ENCODE measurements around the gene GRK3.
"Not testable (repeated sequence)": the region's sequence is repeated elsewhere in the genome, so short reads cannot be mapped to it uniquely, and the experiment has no call there.

The GRK3 gene

GRCh38 chr22:25564320-25564978, at the start of gene GRK3:
Gene GRK3, plus strand, starts transcription at chr22:25564675. Its CDS starts 366 bp downstream, at chr22:25565041.
- DNase-seq (ENCODE audit: low spot score), result peak; percentile 41

- no peak for DNase-seq (ENCODE audit: low spot score)
Observed at GRCh38 chr22:25518000-25518663, 46.3 kb upstream of the GRK3 start.

GRCh38 chr22:25525376-25525775, 39.1 kb upstream of the GRK3 start:
- no peak for DNase-seq (ENCODE audit: low spot score)

- not testable (repeated sequence) for DNase-seq (ENCODE audit: low spot score)
Observed at GRCh38 chr22:25525804-25526584, 38.5 kb upstream of the GRK3 start.

- DNase-seq (ENCODE audit: low spot score), result not testable (repeated sequence)
Observed at GRCh38 chr22:25527016-25527415, 37.5 kb upstream of the GRK3 start.

- DNase-seq (ENCODE audit: low spot score), result not testable (repeated sequence)
Observed at GRCh38 chr22:25528068-25528467, 36.4 kb upstream of the GRK3 start.

- DNase-seq (ENCODE audit: low spot score), result not testable (repeated sequence)
Observed at GRCh38 chr22:25529059-25529458, 35.4 kb upstream of the GRK3 start.

GRCh38 chr22:25529541-25530137, 34.8 kb upstream of the GRK3 start:
- not testable (repeated sequence) for DNase-seq (ENCODE audit: low spot score)

- not testable (repeated sequence) for DNase-seq (ENCODE audit: low spot score)
Observed at GRCh38 chr22:25531677-25532076, 32.8 kb upstream of the GRK3 start.

- no peak for DNase-seq (ENCODE audit: low spot score)
Observed at GRCh38 chr22:25534724-25535123, 29.8 kb upstream of the GRK3 start.

- peak; percentile 20 for DNase-seq (ENCODE audit: low spot score)
Observed at GRCh38 chr22:25536589-25536988, 27.9 kb upstream of the GRK3 start.

- DNase-seq (ENCODE audit: low spot score), result no peak
Observed at GRCh38 chr22:25540166-25540907, 24.1 kb upstream of the GRK3 start.

- no peak for DNase-seq (ENCODE audit: low spot score)
Observed at GRCh38 chr22:25540908-25541660, 23.4 kb upstream of the GRK3 start.

GRCh38 chr22:25542191-25542590, 22.3 kb upstream of the GRK3 start:
- no peak for DNase-seq (ENCODE audit: low spot score)

GRCh38 chr22:25542720-25543402, 21.6 kb upstream of the GRK3 start:
- DNase-seq (ENCODE audit: low spot score), result no peak

GRCh38 chr22:25545146-25545545, 19.3 kb upstream of the GRK3 start:
- no peak for DNase-seq (ENCODE audit: low spot score)

GRCh38 chr22:25545672-25546071, 18.8 kb upstream of the GRK3 start:
- no peak for DNase-seq (ENCODE audit: low spot score)

GRCh38 chr22:25546242-25546641, 18.2 kb upstream of the GRK3 start:
- DNase-seq (ENCODE audit: low spot score), result no peak

- no peak for DNase-seq (ENCODE audit: low spot score)
Observed at GRCh38 chr22:25546751-25547150, 17.7 kb upstream of the GRK3 start.

GRCh38 chr22:25548866-25549464, 15.5 kb upstream of the GRK3 start:
- DNase-seq (ENCODE audit: low spot score), result no peak
